ENCODE results near the gene ASCC2.

ASCC2 gene

GRCh38 chr22:29753808-29754657 lies 84.0 kb downstream of the ASCC2 start:
- FAIRE-seq = no peak

- no peak for FAIRE-seq
Observed at GRCh38 chr22:29751669-29752068, 86.4 kb downstream of the ASCC2 start.

- FAIRE-seq = no peak
Observed at GRCh38 chr22:29750559-29751538, 87.2 kb downstream of the ASCC2 start.

- no peak for FAIRE-seq
Observed at GRCh38 chr22:29750029-29750428, 88.0 kb downstream of the ASCC2 start.

- no peak for FAIRE-seq
Observed at GRCh38 chr22:29748248-29748893, 89.7 kb downstream of the ASCC2 start.

- no peak for FAIRE-seq
Observed at GRCh38 chr22:29747832-29748231, 90.2 kb downstream of the ASCC2 start.

GRCh38 chr22:29744902-29745301 lies 93.2 kb downstream of the ASCC2 start:
- no peak for FAIRE-seq

- no peak for FAIRE-seq
Observed at GRCh38 chr22:29742326-29742725, 95.7 kb downstream of the ASCC2 start.

GRCh38 chr22:29741926-29742325 lies 96.1 kb downstream of the ASCC2 start:
- no peak for FAIRE-seq

- FAIRE-seq = no peak
Observed at GRCh38 chr22:29740216-29740615, 97.9 kb downstream of the ASCC2 start.

GRCh38 chr22:29739346-29739875 lies 98.7 kb downstream of the ASCC2 start:
- FAIRE-seq = no peak
